NCI-H526 treated with DMSO at 0.1 percent for 48 hours (cell line): ENCODE data around the gene CCDC178.
"Not testable (repeated sequence)": the region's sequence is repeated elsewhere in the genome, so short reads cannot be mapped to it uniquely, and the experiment has no call there.

Experiments used
- DNase-seq: peaks from one replicate; lab custom pipeline; 2025; lab: John Stamatoyannopoulos, UW

Gene CCDC178

GRCh38 chr18:33210575-33211189 is 229.8 kb downstream of the CCDC178 start:
- DNase-seq, result peak; percentile 24

- no peak for DNase-seq
Observed at GRCh38 chr18:33205777-33206176, 234.7 kb downstream of the CCDC178 start.

GRCh38 chr18:33201509-33201926 is 239.0 kb downstream of the CCDC178 start:
- DNase-seq, result no peak

GRCh38 chr18:33195795-33196194 is 244.7 kb downstream of the CCDC178 start:
- no peak for DNase-seq

- no peak for DNase-seq
Observed at GRCh38 chr18:33194793-33195192, 245.7 kb downstream of the CCDC178 start.

GRCh38 chr18:33184958-33185357 is 255.6 kb downstream of the CCDC178 start:
- no peak for DNase-seq

GRCh38 chr18:33184175-33184574 is 256.3 kb downstream of the CCDC178 start:
- no peak for DNase-seq

- no peak for DNase-seq
Observed at GRCh38 chr18:33183136-33183535, 257.4 kb downstream of the CCDC178 start.

GRCh38 chr18:33181016-33181415 is 259.5 kb downstream of the CCDC178 start:
- DNase-seq, result no peak

GRCh38 chr18:33169218-33169617 is 271.3 kb downstream of the CCDC178 start:
- no peak for DNase-seq

GRCh38 chr18:33164121-33164520 is 276.4 kb downstream of the CCDC178 start:
- not testable (repeated sequence) for DNase-seq

GRCh38 chr18:33161131-33161530 is 279.4 kb downstream of the CCDC178 start:
- DNase-seq, result no peak

GRCh38 chr18:33159151-33159550 is 281.4 kb downstream of the CCDC178 start:
- DNase-seq, result no peak

- no peak for DNase-seq
Observed at GRCh38 chr18:33157893-33158292, 282.6 kb downstream of the CCDC178 start.

GRCh38 chr18:33156906-33157470 is 283.5 kb downstream of the CCDC178 start:
- no peak for DNase-seq

GRCh38 chr18:33154049-33154448 is 286.5 kb downstream of the CCDC178 start:
- no peak for DNase-seq

GRCh38 chr18:33152376-33152775 is 288.1 kb downstream of the CCDC178 start:
- DNase-seq, result no peak

GRCh38 chr18:33147811-33148210 is 292.7 kb downstream of the CCDC178 start:
- DNase-seq, result not testable (repeated sequence)

GRCh38 chr18:33146014-33146413 is 294.5 kb downstream of the CCDC178 start:
- no peak for DNase-seq

- DNase-seq, result no peak
Observed at GRCh38 chr18:33135951-33136660, 304.4 kb downstream of the CCDC178 start.

- no peak for DNase-seq
Observed at GRCh38 chr18:33132657-33133056, 307.9 kb downstream of the CCDC178 start.

GRCh38 chr18:33128581-33128980 is 311.9 kb downstream of the CCDC178 start:
- no peak for DNase-seq

GRCh38 chr18:33123862-33124518 is 316.5 kb downstream of the CCDC178 start:
- peak; percentile 36 for DNase-seq
